Astrocyte (in vitro differentiated cells and primary cell): ENCODE data around the gene FUT4.

Source experiments
- EZH2 ChIP-seq: IDR thresholded peaks from 2 replicates; pipeline ENCODE4 v1.6.1; 2012; ENCODE audit warnings: mild to moderate bottlenecking, low read length, inconsistent platforms; ENCODE audit not compliant: insufficient read depth
- TF ChIP-seq, protein P1 (sequence below): IDR thresholded peaks from 2 replicates; pipeline ENCODE4 v1.5.1; 2011; ENCODE audit warnings: low read depth, mild to moderate bottlenecking, inconsistent platforms, low read length, moderate library complexity; ENCODE audit not compliant: insufficient read depth

DNA sequence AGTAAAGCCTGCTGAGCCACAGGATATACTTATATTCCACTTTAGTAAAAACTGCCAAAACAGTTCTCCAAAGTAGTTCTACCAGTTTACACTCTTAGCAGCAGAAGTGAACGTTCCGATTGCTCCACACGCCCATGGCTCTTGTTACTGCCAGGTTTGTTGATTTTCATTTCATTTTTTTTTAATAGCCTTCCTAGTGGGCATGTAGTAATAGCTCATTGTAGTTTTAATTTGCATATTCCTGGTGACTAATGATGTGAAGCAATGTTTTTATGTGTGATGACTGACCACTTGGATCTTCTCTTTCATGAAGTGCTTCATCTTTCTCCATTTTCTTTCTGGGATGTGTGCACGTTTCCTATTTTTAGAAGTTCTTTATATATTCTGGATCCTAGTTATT, 36.2 kb upstream of the FUT4 start:
- TF ChIP-seq, protein P1, sequence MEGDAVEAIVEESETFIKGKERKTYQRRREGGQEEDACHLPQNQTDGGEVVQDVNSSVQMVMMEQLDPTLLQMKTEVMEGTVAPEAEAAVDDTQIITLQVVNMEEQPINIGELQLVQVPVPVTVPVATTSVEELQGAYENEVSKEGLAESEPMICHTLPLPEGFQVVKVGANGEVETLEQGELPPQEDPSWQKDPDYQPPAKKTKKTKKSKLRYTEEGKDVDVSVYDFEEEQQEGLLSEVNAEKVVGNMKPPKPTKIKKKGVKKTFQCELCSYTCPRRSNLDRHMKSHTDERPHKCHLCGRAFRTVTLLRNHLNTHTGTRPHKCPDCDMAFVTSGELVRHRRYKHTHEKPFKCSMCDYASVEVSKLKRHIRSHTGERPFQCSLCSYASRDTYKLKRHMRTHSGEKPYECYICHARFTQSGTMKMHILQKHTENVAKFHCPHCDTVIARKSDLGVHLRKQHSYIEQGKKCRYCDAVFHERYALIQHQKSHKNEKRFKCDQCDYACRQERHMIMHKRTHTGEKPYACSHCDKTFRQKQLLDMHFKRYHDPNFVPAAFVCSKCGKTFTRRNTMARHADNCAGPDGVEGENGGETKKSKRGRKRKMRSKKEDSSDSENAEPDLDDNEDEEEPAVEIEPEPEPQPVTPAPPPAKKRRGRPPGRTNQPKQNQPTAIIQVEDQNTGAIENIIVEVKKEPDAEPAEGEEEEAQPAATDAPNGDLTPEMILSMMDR: no peak
- no peak for TF ChIP-seq EZH2
